HL-60/S4 treated with retinoic acid at 250 ng/mL for 4 days and 3 days (cell line): ENCODE results near the gene PPTC7.
"Not testable (repeated sequence)": the region's sequence is repeated elsewhere in the genome, so short reads cannot be mapped to it uniquely, and the experiment has no call there.

ENCODE experiments used
- in situ Hi-C: fragments of 300-500 bp; cut with MboI; formaldehyde crosslinking; loops from 2 replicates; pipeline ENCODE4 v1.7.0; 2022; ENCODE audit warnings: low sequenced_read_pairs

The PPTC7 gene

GRCh38 chr12:110563702-110564470 lies 19.2 kb downstream of the PPTC7 start:
- in situ Hi-C loops, result no loop called here

DNA sequence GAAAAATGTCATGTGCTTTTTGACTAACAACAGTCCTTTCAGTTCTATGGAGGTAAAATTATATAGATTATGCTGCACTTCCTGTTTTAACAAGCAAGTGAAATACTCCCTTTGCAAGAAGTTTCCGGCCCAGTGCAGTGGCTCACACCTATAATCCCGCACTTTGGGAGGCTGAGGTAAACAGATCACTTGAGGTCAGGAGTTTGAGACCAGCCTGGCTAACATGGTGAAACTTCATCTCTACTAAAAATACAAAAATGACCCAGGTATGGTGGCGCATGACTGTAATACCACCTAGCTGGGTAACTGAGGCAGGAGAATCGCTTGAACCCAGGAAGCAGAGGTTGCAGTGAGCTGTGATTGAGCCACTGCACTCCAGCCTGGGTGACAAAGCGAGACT lies 20.7 kb downstream of the PPTC7 start:
- in situ Hi-C loops, result not testable (repeated sequence)

- in situ Hi-C loops, result no loop called here
Measured at GRCh38 chr12:110561471-110562201, 21.5 kb downstream of the PPTC7 start.

DNA sequence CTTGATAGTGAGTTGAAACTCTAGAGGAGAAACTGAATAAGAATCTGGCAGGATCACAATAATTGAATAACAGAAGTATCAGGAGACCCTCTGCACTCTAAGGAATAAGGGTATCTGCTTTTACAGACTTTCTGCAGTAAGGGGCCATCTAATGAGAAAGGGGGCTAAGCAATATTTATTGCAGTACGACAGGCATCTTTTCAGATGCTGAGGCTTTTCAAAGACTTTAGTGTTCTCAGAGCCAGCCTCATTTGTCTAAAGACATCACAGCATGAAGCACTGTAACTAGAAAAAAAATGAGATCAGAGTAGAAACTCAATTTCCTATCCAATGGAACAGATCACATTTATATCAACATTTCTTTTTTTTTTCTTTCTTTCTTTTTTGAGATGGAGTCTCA lies 22.2 kb downstream of the PPTC7 start:
- in situ Hi-C loops, result no loop called here

DNA sequence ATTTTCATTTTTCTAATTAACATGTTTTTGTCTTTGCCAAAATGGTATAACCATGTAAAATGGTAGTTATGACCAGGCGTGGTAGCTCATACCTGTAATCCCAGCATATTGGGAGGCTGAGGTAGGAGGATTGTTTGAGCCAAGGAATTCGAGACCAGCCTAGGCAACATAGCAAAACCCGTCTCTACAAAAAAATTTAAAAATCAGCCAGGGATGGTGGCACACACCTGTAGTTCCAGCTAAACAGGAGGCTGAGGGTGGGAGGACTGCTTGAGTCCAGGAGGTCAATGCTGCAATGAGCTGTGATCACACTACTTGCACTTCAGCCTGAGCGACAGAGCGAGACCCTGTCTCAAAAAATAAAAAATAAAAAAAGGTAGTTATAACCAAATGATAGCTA lies 23.1 kb downstream of the PPTC7 start:
- in situ Hi-C loops, result no loop called here

DNA sequence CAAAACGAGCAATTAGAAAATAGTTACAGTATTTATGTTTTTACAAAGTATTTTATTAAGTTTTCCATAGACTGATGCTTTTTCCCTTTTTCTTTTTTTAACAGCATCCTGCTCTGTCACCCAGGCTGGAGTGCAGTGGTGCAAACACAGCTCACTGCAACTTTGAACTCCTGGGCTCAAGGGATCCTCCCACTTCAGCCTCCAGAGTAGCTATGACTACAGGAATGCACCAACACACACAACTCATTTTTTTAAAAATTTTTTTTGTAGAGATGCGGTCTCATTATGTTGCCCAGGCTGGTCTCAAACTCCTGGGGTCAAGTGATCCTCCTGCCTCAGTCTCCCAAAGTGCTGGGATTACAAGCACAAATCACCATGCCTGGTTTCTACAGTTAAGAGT lies 24.2 kb downstream of the PPTC7 start:
- in situ Hi-C loops, result not testable (repeated sequence)

DNA sequence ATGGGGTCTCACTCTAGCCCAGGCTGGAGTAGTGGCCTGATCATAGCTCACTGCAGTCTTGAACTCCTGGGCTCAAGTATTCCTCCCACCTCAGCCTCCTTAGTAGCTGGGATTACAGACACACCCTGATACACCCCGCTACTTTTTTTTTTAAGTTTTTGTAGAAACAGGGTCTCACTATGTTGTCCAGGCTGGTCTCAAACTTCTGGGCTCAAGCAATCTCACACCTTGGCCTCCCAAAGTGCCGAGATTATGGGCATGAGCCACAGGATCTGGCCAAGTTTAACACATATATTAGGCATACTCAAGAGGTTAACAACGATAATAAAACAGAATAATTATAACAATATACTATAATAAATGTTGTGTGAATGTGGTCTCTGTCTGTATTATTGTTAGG lies 25.8 kb downstream of the PPTC7 start:
- in situ Hi-C loops, result no loop called here

- in situ Hi-C loops, result no loop called here
Measured at GRCh38 chr12:110556705-110557104, 26.4 kb downstream of the PPTC7 start.

DNA sequence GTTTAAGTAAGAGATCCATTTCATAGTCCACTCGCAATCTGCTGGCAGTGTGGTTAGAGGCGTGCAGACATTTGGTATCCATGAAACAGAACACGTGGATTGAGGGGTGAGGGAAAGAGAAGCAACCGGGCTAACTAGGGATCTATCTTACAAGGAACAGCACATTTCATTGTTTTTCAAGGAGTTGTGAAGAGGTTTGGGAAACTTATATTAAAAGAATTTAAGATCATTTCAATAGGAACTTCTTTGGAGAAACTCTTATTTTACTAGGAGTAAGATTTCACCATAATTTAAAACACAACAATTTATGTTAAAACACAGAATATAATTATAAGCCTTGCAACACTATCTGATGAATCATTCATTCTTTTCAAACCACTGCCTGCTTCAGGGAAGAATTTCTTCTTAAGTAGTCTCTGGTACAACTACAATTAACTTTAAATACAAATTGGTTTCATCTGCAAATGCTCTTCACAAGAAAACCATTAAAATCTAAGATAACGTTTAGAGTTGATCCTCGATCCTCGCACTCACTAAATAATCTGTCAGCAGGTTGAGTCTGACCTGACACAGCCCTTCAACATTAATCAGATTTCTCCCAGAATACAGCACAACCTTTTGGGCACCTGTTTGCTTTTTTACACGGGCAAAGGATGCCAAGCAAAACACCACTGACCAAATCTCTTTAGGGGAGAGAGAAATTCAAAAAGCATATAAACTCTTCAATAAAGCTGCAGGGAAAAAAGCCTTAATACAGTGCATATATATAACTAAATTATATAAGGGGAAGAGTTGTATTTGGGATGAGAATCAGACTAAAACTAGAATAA lies 27.3 kb downstream of the PPTC7 start:
- in situ Hi-C loops, result no loop called here

- in situ Hi-C loops, result no loop called here
Measured at GRCh38 chr12:110554184-110554583, 28.9 kb downstream of the PPTC7 start.

GRCh38 chr12:110550981-110551380 lies 32.1 kb downstream of the PPTC7 start:
- in situ Hi-C loops, result no loop called here

- in situ Hi-C loops, result no loop called here
Measured at GRCh38 chr12:110549716-110550115, 33.4 kb downstream of the PPTC7 start.

- in situ Hi-C loops, result no loop called here
Measured at GRCh38 chr12:110548678-110549077, 34.4 kb downstream of the PPTC7 start.

DNA sequence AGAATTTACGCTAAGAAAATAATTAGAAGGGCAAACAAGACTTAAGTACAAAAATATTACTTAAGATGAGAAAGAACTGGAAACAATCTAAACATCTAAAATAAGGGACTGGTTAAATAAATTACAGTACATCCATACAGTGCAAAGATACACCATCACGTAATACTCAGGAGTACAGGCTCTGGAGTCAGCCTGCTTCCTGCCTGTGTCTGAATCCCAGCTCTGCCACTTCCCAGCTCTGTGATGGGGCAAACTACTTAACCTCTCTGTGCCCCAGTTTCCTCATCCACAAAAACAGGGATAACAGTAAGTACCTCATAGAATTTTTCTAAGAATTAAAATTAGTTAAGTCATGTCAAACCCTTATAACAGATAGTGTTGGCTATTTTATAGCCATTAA lies 36.0 kb downstream of the PPTC7 start:
- in situ Hi-C loops, result no loop called here

DNA sequence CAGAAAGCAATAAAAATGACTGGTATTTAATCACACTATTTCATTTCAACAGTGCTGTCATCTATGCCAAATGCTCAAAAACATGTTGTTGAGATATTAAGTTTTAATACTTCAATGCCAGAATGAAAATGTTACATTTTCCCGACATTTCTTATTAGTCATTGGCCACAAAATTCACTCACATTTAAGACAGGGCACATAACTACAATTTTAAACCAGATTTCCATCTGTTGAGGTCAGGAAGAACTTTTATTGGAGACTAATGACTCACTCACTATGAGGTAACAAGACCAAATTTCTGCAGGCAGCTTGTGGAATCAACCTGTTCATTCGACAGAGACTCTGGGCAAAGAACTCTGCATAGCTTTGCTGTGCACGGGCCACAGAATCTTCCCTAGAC lies 36.8 kb downstream of the PPTC7 start:
- in situ Hi-C loops, result no loop called here

DNA sequence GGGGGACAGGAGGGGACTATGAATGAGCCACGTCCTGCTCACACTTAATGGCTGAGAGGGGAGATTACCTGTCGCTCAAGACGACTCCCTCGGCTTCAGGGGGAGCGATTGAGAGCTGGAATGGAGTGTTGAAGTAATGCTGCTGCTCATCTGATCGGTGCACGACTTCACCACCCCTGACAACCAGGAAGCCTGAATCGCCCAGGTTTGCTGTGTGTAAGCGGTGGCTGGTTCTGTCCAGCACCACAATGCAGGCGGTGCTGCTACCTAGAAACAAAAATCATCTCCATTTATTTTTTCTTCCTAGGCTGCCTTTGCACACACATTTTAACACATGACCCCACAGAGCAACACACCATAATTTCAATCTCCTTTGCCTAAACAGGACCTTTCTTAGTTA lies 37.3 kb downstream of the PPTC7 start:
- in situ Hi-C loops, result no loop called here

DNA sequence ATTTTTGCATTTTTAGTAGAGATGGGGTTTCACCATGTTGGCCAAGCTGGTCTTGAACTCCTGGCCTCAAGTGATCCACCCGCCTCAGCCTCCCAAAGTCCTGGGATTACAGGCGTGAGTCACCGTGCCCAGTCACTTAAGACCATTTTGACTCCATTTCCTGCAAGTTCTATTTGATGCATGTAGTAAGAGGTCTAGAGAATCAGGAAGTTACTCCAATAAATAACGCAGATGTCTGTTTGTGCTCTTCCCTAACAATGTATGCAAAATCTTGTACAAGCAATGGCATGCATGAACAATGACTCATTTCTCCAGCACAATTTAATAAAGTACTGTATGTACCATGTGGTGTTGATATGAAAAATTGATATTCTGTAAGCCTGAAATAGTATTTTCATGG lies 37.9 kb downstream of the PPTC7 start:
- in situ Hi-C loops, result not testable (repeated sequence)

- in situ Hi-C loops, result no loop called here
Measured at GRCh38 chr12:110543965-110544364, 39.2 kb downstream of the PPTC7 start.

- in situ Hi-C loops, result no loop called here
Measured at GRCh38 chr12:110543252-110543959, 39.7 kb downstream of the PPTC7 start.

GRCh38 chr12:110540048-110540447 lies 43.1 kb downstream of the PPTC7 start:
- in situ Hi-C loops, result no loop called here
